Activated T-cell treated with anti-CD3 and anti-CD28 coated beads for 48 hours (primary cell): ENCODE measurements around the gene DMAP1.
A peak's percentile ranks its signal among the peaks of the same experiment; 100 is the strongest.
"Not testable (repeated sequence)": the region's sequence is repeated elsewhere in the genome, so short reads cannot be mapped to it uniquely, and the experiment has no call there.

Source experiments
- DNase-seq: peaks from one replicate; pipeline ENCODE4 v3.0.0-alpha.2; 2020; ENCODE audit warnings: low read depth

Gene DMAP1, protein sequence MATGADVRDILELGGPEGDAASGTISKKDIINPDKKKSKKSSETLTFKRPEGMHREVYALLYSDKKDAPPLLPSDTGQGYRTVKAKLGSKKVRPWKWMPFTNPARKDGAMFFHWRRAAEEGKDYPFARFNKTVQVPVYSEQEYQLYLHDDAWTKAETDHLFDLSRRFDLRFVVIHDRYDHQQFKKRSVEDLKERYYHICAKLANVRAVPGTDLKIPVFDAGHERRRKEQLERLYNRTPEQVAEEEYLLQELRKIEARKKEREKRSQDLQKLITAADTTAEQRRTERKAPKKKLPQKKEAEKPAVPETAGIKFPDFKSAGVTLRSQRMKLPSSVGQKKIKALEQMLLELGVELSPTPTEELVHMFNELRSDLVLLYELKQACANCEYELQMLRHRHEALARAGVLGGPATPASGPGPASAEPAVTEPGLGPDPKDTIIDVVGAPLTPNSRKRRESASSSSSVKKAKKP

DNA sequence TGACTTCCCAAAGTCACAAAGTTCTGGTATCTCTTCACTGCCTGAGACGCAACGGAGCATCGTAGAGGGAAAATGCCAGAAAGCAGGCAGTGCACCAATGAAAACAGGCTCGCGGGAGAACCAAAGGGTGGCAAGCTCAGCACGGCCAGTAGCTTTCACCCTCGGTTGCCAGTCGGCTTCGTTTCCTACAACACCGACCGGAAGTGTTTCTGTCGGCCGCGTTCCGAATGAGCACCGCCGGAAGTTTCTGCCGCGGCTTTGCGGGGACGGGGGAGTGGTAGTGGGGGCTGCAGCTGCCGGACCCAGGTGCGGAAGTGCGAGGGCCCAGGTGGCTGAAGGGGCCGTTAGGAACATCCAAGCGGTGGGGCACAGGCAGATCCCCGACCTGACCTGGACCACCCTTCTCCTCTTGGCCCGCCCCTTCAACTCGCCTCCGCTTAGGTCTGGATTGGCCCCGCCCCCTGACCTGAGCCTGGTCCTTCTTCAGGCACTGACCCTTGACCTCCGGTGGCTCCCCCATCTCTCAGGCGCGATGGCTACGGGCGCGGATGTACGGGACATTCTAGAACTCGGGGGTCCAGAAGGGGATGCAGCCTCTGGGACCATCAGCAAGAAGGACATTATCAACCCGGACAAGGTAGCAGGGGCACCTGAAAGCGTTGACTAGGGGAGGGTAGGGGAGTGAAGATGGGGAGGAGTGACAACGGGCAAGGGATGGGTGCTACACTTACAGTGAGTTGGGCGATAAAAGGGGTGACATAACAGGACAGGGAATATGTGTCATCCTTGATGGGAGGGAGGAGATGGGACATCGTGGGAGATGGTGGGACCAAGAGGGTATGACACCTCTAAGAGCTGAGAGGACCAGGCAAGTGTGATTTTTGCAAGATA, at the start of gene DMAP1:
Gene DMAP1 (plus strand): TSS at position 250 of the 891 bp plus-strand sequence. CDS start 283 bp downstream, at position 533.
- peak; percentile 80 for DNase-seq

DNA sequence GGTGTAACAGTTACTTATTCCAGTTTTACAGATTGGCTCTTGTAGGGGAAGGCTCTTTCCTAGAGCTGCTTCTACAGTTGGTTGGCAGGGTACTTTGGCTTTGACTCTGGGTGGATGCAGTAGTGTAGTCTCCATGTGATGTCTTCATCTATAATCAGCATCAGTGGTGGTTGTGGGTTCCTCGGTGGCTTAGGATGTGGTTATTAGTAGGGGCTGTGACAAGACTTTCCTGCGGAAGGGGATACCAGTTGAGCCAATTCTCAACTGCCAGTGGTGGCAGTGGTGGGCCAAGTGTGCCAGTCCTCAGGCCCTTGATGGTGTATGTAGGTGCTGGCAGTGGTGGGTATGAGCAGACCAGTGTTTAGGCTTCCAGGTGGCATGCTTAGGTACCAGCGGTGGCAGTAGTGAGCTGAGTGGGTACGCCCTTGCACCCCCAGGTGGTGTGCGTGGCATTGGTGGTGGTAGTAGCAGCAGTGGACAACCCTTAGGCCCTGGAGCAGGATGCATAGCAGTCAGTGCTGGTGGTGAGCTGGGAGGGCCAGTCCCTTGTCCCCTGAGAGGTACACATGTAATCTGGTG, 44.7 kb upstream of the DMAP1 start:
- no peak for DNase-seq

DNA sequence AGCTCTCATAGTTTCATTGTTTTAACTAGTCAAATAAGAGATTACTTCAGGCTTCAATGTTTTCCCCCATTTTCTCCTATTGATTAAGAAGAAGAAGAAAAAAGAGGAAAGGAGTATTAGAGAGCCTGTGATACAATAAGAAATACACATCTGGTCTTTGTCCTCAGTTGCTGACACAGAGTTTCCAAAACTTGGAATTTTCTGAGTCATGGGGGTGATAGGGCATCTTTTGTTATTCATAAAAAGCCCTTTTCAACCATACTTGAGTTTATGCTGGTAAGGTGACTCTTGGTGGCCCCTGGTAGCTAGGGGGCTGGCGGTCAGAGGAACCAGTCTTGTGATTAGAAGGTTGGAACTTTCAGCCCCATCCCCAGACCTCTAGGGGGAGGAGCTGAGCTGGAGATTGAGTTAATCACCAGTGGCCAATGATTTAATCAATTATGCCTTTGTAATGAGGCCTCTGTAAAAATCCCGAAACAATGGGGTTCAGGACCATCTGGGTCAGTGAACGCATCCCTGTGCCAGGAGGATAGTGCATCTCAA, 42.9 kb upstream of the DMAP1 start:
- DNase-seq, result no peak

GRCh38 chr1:44174630-44175029, 38.6 kb upstream of the DMAP1 start:
- no peak for DNase-seq

- DNase-seq, result no peak
These were observed 12.9 kb upstream of the DMAP1 start for GRCh38 chr1:44200336-44200735.

GRCh38 chr1:44206545-44206944, 6.7 kb upstream of the DMAP1 start:
- DNase-seq, result not testable (repeated sequence)

- no peak for DNase-seq
These were observed 5.0 kb upstream of the DMAP1 start for GRCh38 chr1:44208226-44208625.

GRCh38 chr1:44210595-44210994, 2.7 kb upstream of the DMAP1 start:
- no peak for DNase-seq

DNA sequence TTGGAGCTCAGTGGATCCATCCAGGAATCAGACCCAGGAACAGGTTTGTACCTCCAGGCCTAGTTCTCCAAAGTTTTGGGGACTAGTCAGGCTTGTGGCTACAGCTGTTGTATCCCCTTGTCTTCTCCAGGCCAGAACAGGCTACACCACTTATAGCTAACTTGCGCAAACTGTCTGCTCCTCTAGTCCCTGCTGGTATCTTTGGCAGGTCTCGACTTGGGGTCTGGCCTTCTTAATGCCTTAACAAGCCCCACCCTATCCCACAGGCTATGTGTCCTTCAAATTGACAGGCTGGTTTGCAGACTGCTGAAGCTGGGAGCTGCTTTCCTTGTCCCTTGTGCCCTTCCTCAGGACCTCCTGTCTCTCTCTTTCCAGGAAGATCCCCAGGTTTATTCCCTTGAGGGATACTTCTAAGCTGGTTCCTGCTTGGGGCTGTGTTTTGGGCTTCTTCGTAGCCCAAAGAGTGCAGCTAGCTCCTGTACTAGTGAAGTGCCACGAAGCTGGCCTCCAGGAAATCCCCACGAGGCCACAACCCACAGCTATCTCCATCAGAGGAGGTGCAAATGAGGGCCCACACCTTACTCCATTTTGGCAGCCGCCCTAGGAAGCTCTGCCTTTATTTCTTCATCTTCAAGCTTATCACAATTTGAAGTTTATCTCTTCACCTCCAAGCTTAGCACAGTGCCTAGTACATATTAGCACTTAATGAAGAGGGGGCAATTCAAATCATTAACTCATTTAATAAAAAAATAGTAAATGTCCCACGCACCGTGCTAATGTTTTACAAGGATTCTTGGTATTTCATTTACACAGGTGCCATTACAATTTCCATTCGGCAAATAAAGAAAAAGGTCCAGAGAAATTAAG, 683 bp upstream of the DMAP1 start:
- no peak for DNase-seq

DNA sequence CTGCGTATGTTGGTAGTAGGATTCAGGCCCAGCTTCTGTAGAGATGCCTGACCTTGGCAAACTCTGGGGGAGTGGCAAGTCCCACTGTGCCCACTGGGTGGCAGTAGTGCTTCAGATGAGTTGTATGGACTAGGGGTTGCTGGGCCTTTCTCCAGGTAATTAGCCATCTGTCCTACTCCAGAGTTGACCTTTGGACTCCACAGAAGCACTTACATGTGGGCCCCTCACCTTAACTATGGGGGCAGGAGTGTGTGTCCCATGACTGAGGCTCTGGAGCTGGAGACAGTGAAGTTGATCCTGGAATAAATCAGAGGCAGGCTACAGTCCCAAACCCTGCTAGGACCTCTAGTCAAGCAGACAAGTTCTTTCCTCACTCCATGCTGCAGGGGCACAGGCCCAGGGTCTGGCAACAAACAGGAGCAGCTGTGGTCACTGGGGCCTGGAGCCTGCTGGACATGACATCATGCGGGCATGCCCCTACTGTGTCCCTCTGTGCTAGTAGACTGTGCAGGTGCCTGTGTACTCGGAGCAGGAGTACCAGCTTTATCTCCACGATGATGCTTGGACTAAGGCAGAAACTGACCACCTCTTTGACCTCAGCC, 4.6 kb downstream of the DMAP1 start:
- DNase-seq, result peak; percentile 64

- DNase-seq, result no peak
These were observed 5.4 kb downstream of the DMAP1 start for GRCh38 chr1:44218503-44219300.

- no peak for DNase-seq
These were observed 6.0 kb downstream of the DMAP1 start for GRCh38 chr1:44219301-44219626.

DNA sequence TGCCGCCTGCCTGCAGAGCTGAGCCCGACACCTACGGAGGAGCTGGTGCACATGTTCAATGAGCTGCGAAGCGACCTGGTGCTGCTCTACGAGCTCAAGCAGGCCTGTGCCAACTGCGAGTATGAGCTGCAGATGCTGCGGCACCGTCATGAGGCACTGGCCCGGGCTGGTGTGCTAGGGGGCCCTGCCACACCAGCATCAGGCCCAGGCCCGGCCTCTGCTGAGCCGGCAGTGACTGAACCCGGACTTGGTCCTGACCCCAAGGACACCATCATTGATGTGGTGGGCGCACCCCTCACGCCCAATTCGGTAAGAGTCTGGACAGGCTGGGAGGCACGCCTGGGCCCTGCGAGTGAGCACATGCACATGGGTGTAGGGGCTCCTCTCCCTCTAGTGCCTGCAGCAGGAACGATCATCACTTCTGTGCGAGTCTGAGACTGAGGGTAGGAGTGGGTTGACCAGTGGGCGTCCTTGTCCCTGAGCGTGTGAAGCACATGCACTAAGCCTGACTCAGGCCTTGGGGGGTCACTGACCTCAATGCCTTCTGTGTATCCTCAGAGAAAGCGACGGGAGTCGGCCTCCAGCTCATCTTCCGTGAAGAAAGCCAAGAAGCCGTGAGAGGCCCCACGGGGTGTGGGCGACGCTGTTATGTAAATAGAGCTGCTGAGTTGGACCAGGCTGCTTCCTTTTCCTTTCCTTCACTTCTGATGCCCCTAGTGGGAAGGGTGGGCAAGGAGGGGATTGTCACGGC, 6.9 kb downstream of the DMAP1 start:
- no peak for DNase-seq

- DNase-seq, result no peak
These were observed 7.5 kb downstream of the DMAP1 start for GRCh38 chr1:44220755-44221154.

DNA sequence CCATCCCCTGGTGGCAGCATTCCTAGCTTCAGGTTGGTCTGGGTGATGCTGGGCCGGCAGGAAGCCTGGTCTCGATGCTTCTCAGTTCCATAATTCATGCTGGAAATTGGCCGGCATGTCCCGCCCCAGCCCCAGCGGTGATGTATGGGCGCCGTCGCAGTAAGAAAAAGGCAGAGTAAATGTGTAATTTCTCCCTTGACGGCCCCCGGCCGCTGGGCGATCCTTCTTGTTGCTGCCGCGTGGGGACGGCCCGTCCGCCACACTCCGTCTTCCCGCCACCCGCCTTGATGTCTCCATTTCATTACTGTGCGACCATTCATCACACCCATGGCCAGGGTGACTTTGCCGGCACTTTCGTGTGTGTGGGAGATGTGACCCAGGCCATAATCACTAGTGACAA, 8.5 kb downstream of the DMAP1 start:
- no peak for DNase-seq

DNA sequence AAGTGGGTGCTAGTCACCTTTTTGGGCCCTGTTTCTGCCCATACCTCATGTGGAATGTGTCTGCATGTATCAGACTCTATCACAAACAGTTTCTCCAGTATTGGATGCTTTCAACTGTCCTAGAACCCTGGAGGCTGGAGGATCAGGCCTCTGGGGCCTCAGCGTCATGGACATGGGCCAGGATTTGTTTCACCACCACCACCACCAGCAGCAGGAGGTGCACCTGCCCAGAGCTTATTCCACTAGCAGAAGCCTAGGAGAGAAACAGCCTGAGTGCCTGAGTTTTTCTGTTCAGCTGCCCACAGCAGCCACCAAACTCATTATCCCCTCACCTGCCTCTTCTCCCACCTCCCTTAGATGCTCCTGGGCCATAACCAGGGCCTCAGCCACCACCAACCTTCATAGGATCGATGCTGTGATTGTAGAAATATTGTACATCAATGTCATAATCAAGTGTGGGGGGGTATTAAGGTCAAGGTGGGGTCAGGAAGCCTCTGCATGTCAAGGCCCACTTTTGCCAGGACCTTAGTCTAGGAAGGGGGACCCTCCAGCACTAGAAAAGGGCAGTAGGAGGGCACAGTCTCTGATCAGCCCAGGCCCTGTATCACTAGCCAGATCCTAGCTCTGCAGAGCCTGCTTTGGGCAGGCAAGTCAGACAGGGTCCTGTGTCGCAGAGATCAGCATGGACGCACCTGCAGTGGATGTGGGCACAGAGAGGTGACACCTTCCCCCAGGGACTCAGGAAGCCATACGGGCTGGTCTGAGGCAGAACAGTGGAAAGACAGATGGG, 9.3 kb downstream of the DMAP1 start:
- DNase-seq, result no peak

DNA sequence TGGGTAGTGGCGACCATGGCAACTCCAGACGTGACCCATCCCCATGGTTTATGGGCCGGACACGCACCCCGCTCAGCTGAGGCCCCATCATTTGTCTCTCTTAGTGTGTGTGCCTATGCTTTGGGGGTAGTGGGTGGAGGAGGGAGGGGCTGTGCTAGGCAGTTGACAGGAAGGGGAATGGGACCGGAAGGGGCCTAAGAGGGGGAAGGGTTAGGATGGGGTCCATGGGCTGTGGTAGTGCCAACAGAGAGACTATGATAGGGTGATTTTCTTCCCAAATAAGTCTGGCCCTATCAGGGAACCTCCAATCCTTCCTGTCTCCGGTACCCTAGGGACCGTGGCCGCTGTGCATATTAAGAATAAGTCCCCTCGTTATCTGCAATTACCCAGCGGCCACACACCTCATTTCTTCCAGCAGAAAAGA, 9.9 kb downstream of the DMAP1 start:
- DNase-seq, result no peak

DNA sequence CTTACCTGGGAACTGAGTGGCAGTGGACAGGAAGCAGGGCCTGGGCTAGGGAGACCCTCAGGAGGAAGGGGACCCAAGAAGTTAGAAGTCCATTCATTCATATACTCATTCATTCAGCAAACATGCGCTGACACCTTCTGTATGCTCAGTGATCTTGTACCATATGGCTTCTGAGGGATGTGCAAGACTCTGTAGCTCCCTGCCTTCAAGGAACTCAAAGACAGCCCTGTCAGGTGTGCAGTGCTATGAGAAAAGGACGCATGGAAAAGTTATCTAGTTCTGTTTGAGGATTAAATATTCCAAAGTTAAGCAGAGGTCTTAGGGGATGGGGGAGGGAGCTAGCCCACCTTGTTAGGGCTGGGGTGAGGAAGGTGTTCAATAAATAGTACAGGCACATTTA, 12.5 kb downstream of the DMAP1 start:
- DNase-seq, result no peak

DNA sequence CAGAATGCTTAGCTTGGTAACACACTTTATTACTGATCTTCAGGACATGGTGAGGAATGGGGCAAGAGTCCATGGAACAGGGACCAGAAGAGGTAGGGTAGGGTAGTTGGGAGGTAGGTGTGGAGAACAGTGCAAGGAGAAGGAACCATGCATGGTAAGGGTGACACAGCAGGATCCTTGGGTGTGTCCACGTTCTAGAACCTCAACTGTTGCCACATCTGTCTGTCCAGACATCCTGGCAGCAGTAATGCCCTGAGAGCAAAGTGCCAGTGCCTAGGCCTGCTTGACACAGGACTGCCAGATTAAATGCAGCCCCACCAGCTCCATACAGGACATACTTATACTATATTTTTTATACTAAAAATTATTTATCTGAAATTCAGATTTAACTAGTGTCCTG, 13.9 kb downstream of the DMAP1 start:
- DNase-seq, result no peak
